HG03064 (cell line): ENCODE results near the gene IL33.

Experiments used
- ATAC-seq: cut with Tn5 transposase; IDR thresholded peaks from one replicate; pipeline ENCODE4 v1.9.1; 2021; ENCODE audit warnings: low read depth; ENCODE audit not compliant: unreplicated experiment

IL33 gene

DNA sequence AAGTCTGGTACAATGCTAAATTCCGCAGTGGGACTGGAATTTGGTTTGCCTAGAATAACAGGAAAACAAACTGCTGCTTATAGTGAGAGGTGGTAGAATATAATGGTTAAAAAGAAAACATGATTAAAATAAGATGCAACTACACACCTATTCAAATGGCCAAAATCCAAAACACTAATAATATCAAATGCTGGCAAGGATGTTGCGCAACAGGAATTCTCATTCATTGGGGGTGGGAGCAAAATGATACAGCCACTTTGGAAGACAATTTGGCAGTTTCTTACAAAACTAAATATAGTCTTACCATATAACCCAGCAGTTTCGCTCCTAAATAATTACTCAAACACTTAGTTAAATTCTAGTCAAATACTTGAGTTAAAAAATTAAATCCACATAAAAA, 61.8 kb downstream of the IL33 start:
- ATAC-seq, result no peak

DNA sequence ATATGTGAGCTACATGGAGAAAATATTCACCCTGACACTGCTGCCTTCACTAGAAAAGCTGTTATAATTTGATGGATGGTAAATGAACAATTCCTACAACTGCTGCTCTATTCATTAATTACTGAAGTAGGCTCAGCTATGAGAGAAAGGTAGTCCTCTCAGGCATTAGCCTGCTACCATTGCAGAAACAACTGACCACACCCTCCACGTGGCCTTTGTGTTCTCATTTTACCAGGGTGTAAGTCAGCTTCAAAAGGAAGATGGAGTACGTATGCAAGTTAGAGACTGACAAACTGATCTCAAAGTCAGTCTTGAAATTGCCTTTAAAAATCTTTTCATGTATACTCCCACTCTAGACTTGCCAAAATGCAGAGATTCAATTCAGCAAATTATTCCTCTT, 86.3 kb downstream of the IL33 start:
- no peak for ATAC-seq

GRCh38 chr9:6302417-6302816, 86.8 kb downstream of the IL33 start:
- ATAC-seq, result no peak

DNA sequence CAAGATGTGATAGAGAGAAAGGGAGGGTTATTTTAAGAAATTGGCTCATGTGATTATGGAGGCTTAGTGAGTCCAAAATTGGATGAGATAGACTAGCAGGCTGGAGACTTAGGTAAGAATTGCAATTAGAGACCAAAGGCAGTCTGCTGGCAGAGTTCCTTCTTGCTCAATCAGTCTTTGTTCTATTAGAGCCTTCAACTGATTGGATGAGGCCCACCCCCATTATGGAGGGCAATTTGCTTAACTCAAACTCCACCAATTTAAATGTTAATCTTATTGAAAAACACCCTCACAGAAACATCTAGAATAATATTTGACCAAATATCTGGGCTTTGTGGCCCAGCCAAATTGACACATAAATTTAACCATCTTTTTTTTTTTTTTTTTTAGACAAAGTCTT, 88.6 kb downstream of the IL33 start:
- no peak for ATAC-seq

DNA sequence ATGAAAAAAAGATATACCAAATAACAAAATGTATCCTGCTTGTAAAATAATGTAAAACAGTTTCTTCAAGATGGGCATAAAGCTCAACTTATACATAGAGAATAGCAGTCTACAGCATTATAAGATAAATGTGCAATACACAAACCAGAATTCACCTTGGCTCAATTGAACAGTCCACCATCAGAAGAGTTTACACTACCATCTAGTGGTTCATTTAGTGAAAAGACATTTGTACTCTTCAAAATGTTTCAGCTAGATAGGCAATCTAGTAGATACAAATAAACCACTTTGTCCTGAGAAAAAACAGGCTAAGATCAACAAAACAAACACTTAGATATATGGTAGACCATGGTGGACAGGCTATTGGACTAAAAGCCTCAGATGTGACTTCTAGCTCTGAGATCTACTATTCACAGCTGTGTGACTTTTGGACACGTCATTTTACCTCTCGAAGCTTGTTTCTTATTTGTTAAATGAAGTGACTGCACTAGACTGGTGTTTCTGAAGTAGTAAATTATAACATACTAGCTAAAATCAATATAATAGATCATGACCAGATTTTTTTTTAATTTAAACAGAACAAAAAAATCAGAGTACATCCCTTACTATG, 90.5 kb downstream of the IL33 start:
- no peak for ATAC-seq
